Gastrocnemius medialis (tissue), 4 donors: ENCODE data around the gene GRID2. TPM values are rescaled to one million over a fixed set of nuclear protein-coding genes. Genes with fewer than 3 reads are reported as not detected.

Experiments
- ATAC-seq, 2 donors: fragments of 150-250 bp; one replicate each; pipeline ENCODE4 v1.9.1; 2016
- DNase-seq, 2 donors: peaks; one replicate each; pipeline ENCODE4 v3.0.0-alpha.2; 2019
- H3K27ac ChIP-seq, 4 donors: fragments of 200-600 bp; sonication (generic); 1 replicate in 1 of 4; 2 replicates in 3 of 4; pipeline ENCODE4 v1.5.1; 2016 to 2018; ENCODE audit warnings: mild to moderate bottlenecking in 2 of 4, moderate library complexity in 1 of 4
- H3K27me3 ChIP-seq, 3 donors: fragments of 200-600 bp; sonication (generic) in 2 of 3; 1 replicate in 1 of 3; 2 replicates in 2 of 3; pipeline versions ENCODE4 v1.5.1 to v1.6.0; 2016 to 2019; ENCODE audit warnings: mild to moderate bottlenecking in 1 of 3, moderate library complexity in 1 of 3
- H3K36me3 ChIP-seq, 2 donors: fragments of 200-600 bp; sonication (generic) in 1 of 2; one replicate each; pipeline ENCODE4 v1.5.1; 2017 to 2018
- H3K4me1 ChIP-seq, 2 donors: fragments of 200-600 bp; sonication (generic) in 1 of 2; one replicate each; pipeline ENCODE4 v1.5.1; 2016 to 2017; ENCODE audit warnings: mild to moderate bottlenecking in 2 of 2
- H3K4me3 ChIP-seq, 4 donors: fragments of 200-600 bp; sonication (generic) in 3 of 4; 1 replicate in 1 of 4; 2 replicates in 3 of 4; pipeline ENCODE4 v1.5.1; 2016 to 2019; ENCODE audit warnings: mild to moderate bottlenecking in 2 of 4
- H3K9me3 ChIP-seq, 3 donors: fragments of 200-600 bp; sonication (generic) in 2 of 3; 1 replicate in 1 of 3; 2 replicates in 2 of 3; pipeline ENCODE4 v1.5.1; 2016 to 2019
- CTCF ChIP-seq, 5 experiments: fragments of 450-650 bp in 3 of 5; fragments of 200-600 bp in 2 of 5; sonication (generic) in 2 of 5; IDR thresholded peaks in 4 of 5; conservative IDR thresholded peaks in 1 of 5; 1 replicate in 4 of 5; 2 replicates in 1 of 5; pipeline ENCODE4 v1.5.1; 2016 to 2019; ENCODE audit warnings: antibody characterized with exemption in 5 of 5, mild to moderate bottlenecking in 3 of 5, moderate library complexity in 3 of 5
- POLR2A ChIP-seq, 2 donors: fragments of 450-650 bp; IDR thresholded peaks; one replicate each; pipeline ENCODE4 v1.6.1; 2017; ENCODE audit warnings: antibody characterized with exemption in 2 of 2, mild to moderate bottlenecking in 2 of 2, moderate library complexity in 2 of 2
- in situ Hi-C, 4 donors: fragments of 200-750 bp; cut with MboI; loops; one replicate each; pipeline versions ENCODE4 v1.15.0 to v1.8.0; 2017; ENCODE audit warnings: low sequenced_read_pairs in 4 of 4
- intact Hi-C: fragments of 100-400 bp; cut with DNase I; formaldehyde crosslinking; loops from one replicate; pipeline ENCODE4 v1.15.1; 2023; ENCODE audit warnings: low total_unique reads
- total RNA-seq, 4 donors: library from RNA; depleted of rRNA; stranded (reverse); fragments of >200 nt; gene quantifications; one replicate each; pipeline versions ENCODE4 v1.1.0 to v1.2.3, GENCODE V29; 2016

GRID2 gene
- total RNA-seq, 4 donors from 2014 or later = not detected

- Histone ChIP-seq H3K27me3 (no peaks in the 10 kb centered on the region), H3K27ac (no peak overlapping the region), H3K4me1 (no peaks in the 10 kb centered on the region), H3K36me3 (no peaks in the 10 kb centered on the region), H3K4me3 (no peak overlapping the region), H3K9me3 (no peaks in the 10 kb centered on the region)
- in situ Hi-C loops = no loop called here
- DNase-seq = no peak
- no peak for ATAC-seq
- no peak for TF ChIP-seq POLR2A (IDR thresholded peaks at IDR 0.05)
- no peak for TF ChIP-seq CTCF (IDR thresholded peaks at IDR 0.05 in 4 of 5, conservative IDR thresholded peaks at IDR 0.05 in 1 of 5)
- intact Hi-C loops = no loop called here
These were observed 758.1 kb downstream of the GRID2 start for GRCh38 chr4:93061826-93062225.

GRCh38 chr4:93063325-93063724 is 759.6 kb downstream of the GRID2 start:
- Histone ChIP-seq H3K27me3 (no peaks in the 10 kb centered on the region), H3K9me3 (no peaks in the 10 kb centered on the region), H3K4me1 (no peaks in the 10 kb centered on the region), H3K27ac (no peak overlapping the region), H3K36me3 (no peaks in the 10 kb centered on the region), H3K4me3 (no peak overlapping the region)
- ATAC-seq = no peak
- intact Hi-C loops (no loop called here), in situ Hi-C loops (no loop called here)
- DNase-seq = no peak
- TF ChIP-seq POLR2A (IDR thresholded peaks at IDR 0.05) (no peak), CTCF (IDR thresholded peaks at IDR 0.05 in 4 of 5, conservative IDR thresholded peaks at IDR 0.05 in 1 of 5) (no peak)

- Histone ChIP-seq H3K36me3 (no peaks in the 10 kb centered on the region), H3K27ac (no peak overlapping the region), H3K4me1 (no peaks in the 10 kb centered on the region), H3K27me3 (no peaks in the 10 kb centered on the region), H3K9me3 (no peaks in the 10 kb centered on the region), H3K4me3 (no peak overlapping the region)
- ATAC-seq (no peak), DNase-seq (no peak)
- in situ Hi-C loops (no loop called here), intact Hi-C loops (no loop called here)
- TF ChIP-seq POLR2A (IDR thresholded peaks at IDR 0.05) (no peak), CTCF (IDR thresholded peaks at IDR 0.05 in 4 of 5, conservative IDR thresholded peaks at IDR 0.05 in 1 of 5) (no peak)
These were observed 762.0 kb downstream of the GRID2 start for GRCh38 chr4:93065790-93066189.

- DNase-seq (no peak), ATAC-seq (no peak)
- intact Hi-C loops = no loop called here
- no peaks in the 10 kb centered on the region for H3K27me3 ChIP-seq
- H3K4me3 ChIP-seq = no peak overlapping the region
- TF ChIP-seq POLR2A (IDR thresholded peaks at IDR 0.05) = no peak
- TF ChIP-seq CTCF (IDR thresholded peaks at IDR 0.05 in 4 of 5, conservative IDR thresholded peaks at IDR 0.05 in 1 of 5) = no peak
- no peak overlapping the region for H3K27ac ChIP-seq
- H3K9me3 ChIP-seq = no peaks in the 10 kb centered on the region
- in situ Hi-C loops = no loop called here
- H3K4me1 ChIP-seq = no peaks in the 10 kb centered on the region
- H3K36me3 ChIP-seq = no peaks in the 10 kb centered on the region
These were observed 763.0 kb downstream of the GRID2 start for GRCh38 chr4:93066749-93067148.

GRCh38 chr4:93072292-93072691 is 768.5 kb downstream of the GRID2 start:
- TF ChIP-seq POLR2A (IDR thresholded peaks at IDR 0.05) = no peak
- no peak for TF ChIP-seq CTCF (IDR thresholded peaks at IDR 0.05 in 4 of 5, conservative IDR thresholded peaks at IDR 0.05 in 1 of 5)
- H3K4me3 ChIP-seq = no peak overlapping the region
- no peak for ATAC-seq
- H3K27ac ChIP-seq = no peak overlapping the region
- H3K27me3 ChIP-seq = no peaks in the 10 kb centered on the region
- in situ Hi-C loops (no loop called here), intact Hi-C loops (no loop called here)
- H3K4me1 ChIP-seq = no peaks in the 10 kb centered on the region
- no peak for DNase-seq
- no peaks in the 10 kb centered on the region for H3K9me3 ChIP-seq
- no peaks in the 10 kb centered on the region for H3K36me3 ChIP-seq
